Fibroblast of lung (primary cell): ENCODE data around the gene CAMK2B. TPM values are rescaled to one million over a fixed set of nuclear protein-coding genes. Genes with fewer than 3 reads are reported as not detected.
A peak's percentile ranks its signal among the peaks of the same experiment; 100 is the strongest.

Source experiments
- DNase-seq, 2 donors: peaks; one replicate each; pipeline versions ENCODE4 v3.0.0 to v3.0.0-alpha.2; 2010; ENCODE audit warnings: low read depth in 2 of 2
- H2AFZ ChIP-seq: 2 replicates; pipeline ENCODE4 v1.5.1; 2012; ENCODE audit warnings: low read length, control low read depth, inconsistent platforms
- H3K27ac ChIP-seq: 2 replicates; pipeline ENCODE4 v1.5.1; 2011; ENCODE audit warnings: low read length, control low read depth; ENCODE audit not compliant: insufficient read depth
- H3K27me3 ChIP-seq: 2 replicates; pipeline ENCODE4 v1.5.1; 2011; ENCODE audit warnings: mild to moderate bottlenecking, low read length; ENCODE audit not compliant: control insufficient read depth, insufficient read depth
- H3K36me3 ChIP-seq: 2 replicates; pipeline ENCODE4 v1.5.1; 2011; ENCODE audit warnings: low read length; ENCODE audit not compliant: control insufficient read depth, insufficient read depth
- H3K4me1 ChIP-seq: 2 replicates; pipeline ENCODE4 v1.5.1; 2011; ENCODE audit warnings: low read length; ENCODE audit not compliant: control insufficient read depth, insufficient read depth; ENCODE audit errors: extremely low read depth
- H3K4me2 ChIP-seq: 2 replicates; pipeline ENCODE4 v1.5.1; 2011; ENCODE audit warnings: low read length, control low read depth; ENCODE audit not compliant: insufficient read depth; ENCODE audit errors: extremely low read depth
- H3K4me3 ChIP-seq, 4 experiments: fragments of 200-600 bp in 1 of 4; sonication (generic) in 1 of 4; replicated peaks in 1 of 4; 2 replicates each; pipeline ENCODE4 v1.5.1; 2011 to 2016; ENCODE audit warnings: low read length in 4 of 4, low read depth in 3 of 4, mild to moderate bottlenecking in 3 of 4, control low read depth in 2 of 4, inconsistent platforms in 1 of 4, mixed read lengths in 1 of 4; ENCODE audit not compliant: insufficient read depth in 1 of 4; ENCODE audit errors: control extremely low read depth in 1 of 4
- H3K79me2 ChIP-seq: 2 replicates; pipeline ENCODE4 v1.5.1; 2012; ENCODE audit warnings: mild to moderate bottlenecking, low read length, inconsistent platforms; ENCODE audit not compliant: control insufficient read depth, insufficient read depth
- H3K9ac ChIP-seq: 2 replicates; pipeline ENCODE4 v1.5.1; 2011; ENCODE audit warnings: mild to moderate bottlenecking, low read length, control low read depth; ENCODE audit not compliant: insufficient read depth
- H3K9me3 ChIP-seq: 2 replicates; pipeline ENCODE4 v1.5.1; 2012; ENCODE audit warnings: low read depth, low read length; ENCODE audit not compliant: control insufficient read depth, insufficient read depth
- H4K20me1 ChIP-seq: 2 replicates; pipeline ENCODE4 v1.5.1; 2011; ENCODE audit warnings: low read length; ENCODE audit not compliant: control insufficient read depth, insufficient read depth; ENCODE audit errors: extremely low read depth
- EZH2 ChIP-seq: IDR thresholded peaks from 2 replicates; pipeline ENCODE4 v1.5.1; 2012; ENCODE audit warnings: low read length, control low read depth, mild to moderate bottlenecking; ENCODE audit errors: missing control alignments
- polyA plus RNA-seq, 2 donors: library from polyadenylated mRNA; depleted of rRNA in 1 of 2; stranded (reverse) in 1 of 2; unstranded in 1 of 2; fragments of >200 nt; gene quantifications; 2 replicates each; pipeline ENCODE4 v1.2.1, GENCODE V29; 2011 to 2012; ENCODE audit warnings: missing spikeins in 1 of 2
- total RNA-seq: library from RNA; depleted of rRNA; stranded (reverse); fragments of >200 nt; gene quantifications from 2 replicates; pipeline ENCODE4 v1.2.1, GENCODE V29; 2014
- TF ChIP-seq, protein P1 (sequence below), 2 donors: IDR thresholded peaks in 1 of 2; conservative IDR thresholded peaks in 1 of 2; 1 replicate in 1 of 2; 2 replicates in 1 of 2; pipeline ENCODE4 v1.5.1; 2011 to 2012; ENCODE audit warnings: low read length in 2 of 2, control low read depth in 1 of 2, inconsistent platforms in 1 of 2, low read depth in 1 of 2, mild to moderate bottlenecking in 1 of 2

The CAMK2B gene
- total and polyA plus RNA-seq, 2 donors (not counting 1 experiment from before 2014, with no cell fraction given): 0.06 to 0.17 TPM

DNA sequence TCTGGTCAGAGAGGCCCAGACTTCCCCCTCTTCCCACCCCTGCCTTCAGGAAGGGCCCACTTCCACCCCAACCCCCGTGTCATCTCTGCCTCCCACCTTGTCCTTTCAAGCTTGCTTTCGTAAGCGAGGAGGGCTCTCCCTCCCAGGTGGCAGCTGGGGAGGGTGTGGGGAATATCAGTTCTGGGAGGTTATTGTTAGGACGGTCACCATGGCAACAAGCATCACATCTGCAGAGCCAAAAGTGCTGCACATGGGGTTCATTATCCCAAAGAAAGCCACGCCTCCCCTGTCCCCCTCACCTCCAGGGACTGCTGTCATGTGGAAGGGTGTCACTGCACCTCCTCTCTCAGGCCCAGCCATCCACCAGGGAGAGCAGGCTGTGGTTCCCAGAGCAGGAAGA is 2.6 kb upstream of the CAMK2B start:
- Histone ChIP-seq H3K36me3 (no peaks in the 10 kb centered on the region), H4K20me1 (no peaks in the 10 kb centered on the region), H2AFZ (no peak overlapping the region), H3K4me1 (peaks cover 2% of the 10 kb centered on the region), H3K79me2 (no peaks in the 10 kb centered on the region), H3K4me3 (no peak overlapping the region), H3K9me3 (no peaks in the 10 kb centered on the region), H3K9ac (no peak overlapping the region), H3K27me3 (peaks cover 26% of the 10 kb centered on the region), H3K27ac (no peak overlapping the region), H3K4me2 (no peak overlapping the region)
- no peak for DNase-seq
- no peak for TF ChIP-seq EZH2

DNA sequence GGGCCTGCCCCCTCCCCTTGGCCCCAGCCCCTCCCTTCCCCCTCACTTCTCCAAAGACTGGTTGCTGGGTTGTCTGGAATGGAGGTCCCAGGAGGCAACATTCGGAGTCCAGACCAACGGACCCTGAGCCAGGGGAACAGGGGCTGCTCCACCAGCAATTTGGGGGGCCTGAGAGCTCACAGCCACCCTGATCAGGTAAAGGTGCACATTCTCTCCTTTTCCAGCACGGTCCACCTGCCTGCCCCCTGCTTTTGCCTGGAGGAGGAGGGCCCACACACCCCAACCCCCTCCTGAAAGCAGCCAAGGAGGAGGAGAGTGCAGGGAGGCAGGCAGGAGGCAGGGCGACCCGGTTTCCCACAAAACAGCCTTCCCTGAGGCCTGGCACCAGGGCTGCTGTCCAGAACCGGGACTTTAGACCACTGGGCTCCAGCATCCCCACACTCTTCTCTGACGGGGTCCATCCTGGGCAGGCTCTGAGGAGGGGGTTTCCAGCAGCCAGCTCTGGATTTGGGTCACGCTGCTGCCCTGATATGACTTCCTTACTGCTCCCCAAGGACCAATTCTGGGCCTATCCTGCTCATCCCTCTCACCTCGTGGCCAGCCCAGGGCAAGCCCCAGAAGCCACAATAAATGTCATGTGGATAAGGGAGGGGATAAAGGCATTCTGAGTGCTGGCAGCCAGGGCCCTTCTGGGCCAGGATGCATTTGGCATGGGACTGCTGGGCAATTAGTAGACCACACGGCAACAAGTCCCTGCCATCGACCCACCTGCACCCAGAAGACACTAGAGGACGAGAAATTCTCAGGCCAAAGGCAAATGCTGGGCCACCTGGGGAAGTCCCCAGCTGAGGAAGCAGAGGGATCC is 1.1 kb upstream of the CAMK2B start:
- Histone ChIP-seq H3K79me2 (no peaks in the 10 kb centered on the region), H3K27ac (no peak overlapping the region), H3K9me3 (no peaks in the 10 kb centered on the region), H3K4me3 (no peak overlapping the region), H3K4me1 (peaks cover under 1% of the 10 kb centered on the region), H2AFZ (no peak overlapping the region), H4K20me1 (no peaks in the 10 kb centered on the region), H3K27me3 (peaks cover 26% of the 10 kb centered on the region), H3K36me3 (no peaks in the 10 kb centered on the region), H3K9ac (no peak overlapping the region), H3K4me2 (no peak overlapping the region)
- DNase-seq: no peak
- peak; percentile 23 for TF ChIP-seq EZH2
- TF ChIP-seq, protein P1, sequence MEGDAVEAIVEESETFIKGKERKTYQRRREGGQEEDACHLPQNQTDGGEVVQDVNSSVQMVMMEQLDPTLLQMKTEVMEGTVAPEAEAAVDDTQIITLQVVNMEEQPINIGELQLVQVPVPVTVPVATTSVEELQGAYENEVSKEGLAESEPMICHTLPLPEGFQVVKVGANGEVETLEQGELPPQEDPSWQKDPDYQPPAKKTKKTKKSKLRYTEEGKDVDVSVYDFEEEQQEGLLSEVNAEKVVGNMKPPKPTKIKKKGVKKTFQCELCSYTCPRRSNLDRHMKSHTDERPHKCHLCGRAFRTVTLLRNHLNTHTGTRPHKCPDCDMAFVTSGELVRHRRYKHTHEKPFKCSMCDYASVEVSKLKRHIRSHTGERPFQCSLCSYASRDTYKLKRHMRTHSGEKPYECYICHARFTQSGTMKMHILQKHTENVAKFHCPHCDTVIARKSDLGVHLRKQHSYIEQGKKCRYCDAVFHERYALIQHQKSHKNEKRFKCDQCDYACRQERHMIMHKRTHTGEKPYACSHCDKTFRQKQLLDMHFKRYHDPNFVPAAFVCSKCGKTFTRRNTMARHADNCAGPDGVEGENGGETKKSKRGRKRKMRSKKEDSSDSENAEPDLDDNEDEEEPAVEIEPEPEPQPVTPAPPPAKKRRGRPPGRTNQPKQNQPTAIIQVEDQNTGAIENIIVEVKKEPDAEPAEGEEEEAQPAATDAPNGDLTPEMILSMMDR (conservative IDR thresholded peaks at IDR 0.05 in 1 of 2, IDR thresholded peaks at IDR 0.05 in 1 of 2; ENCODE audit: low read depth in 1 of 2, low read length in 2 of 2): no peak

DNA sequence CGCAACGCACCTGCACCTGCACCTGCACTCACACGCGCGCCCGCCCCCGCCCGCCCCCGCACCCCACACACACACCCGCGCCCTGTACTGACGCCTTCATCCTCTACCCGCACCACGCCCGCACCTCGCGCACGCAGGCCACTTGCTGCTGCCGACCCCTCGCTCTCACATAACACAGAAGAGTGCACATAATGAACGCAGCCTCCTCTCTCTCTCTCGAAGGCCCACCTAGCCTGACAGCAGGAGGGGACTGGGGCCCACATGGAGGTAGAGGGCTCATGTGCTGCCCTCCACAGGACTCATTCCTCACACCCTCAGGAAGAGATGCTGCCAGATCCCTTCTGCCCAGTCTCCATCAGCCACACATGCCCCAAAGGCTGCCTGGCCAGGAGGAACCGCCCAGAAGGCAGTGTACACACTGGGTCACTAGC is 432 bp upstream of the CAMK2B start:
- Histone ChIP-seq H3K4me3 (no peak overlapping the region), H2AFZ (no peak overlapping the region), H3K4me2 (no peak overlapping the region), H3K36me3 (no peaks in the 10 kb centered on the region), H3K9me3 (no peaks in the 10 kb centered on the region), H3K27ac (no peak overlapping the region), H3K79me2 (no peaks in the 10 kb centered on the region), H4K20me1 (no peaks in the 10 kb centered on the region), H3K27me3 (peaks cover 30% of the 10 kb centered on the region), H3K9ac (no peak overlapping the region), H3K4me1 (no peaks in the 10 kb centered on the region)
- TF ChIP-seq, protein P1 (conservative IDR thresholded peaks at IDR 0.05 in 1 of 2, IDR thresholded peaks at IDR 0.05 in 1 of 2; ENCODE audit: low read depth in 1 of 2, low read length in 2 of 2): no peak
- peak; percentile 63 for TF ChIP-seq EZH2
- no peak for DNase-seq
